Stimulated activated naive CD8-positive, alpha-beta T cell treated with anti-CD3 and anti-CD28 coated beads, Interleukin-15, Interleukin-2, amounts not matched to agents 100 ng/mL and 50 ng/mL, for 24 hours (primary cell): ENCODE data around the gene CD177.
"Not testable (repeated sequence)": the region's sequence is repeated elsewhere in the genome, so short reads cannot be mapped to it uniquely, and the experiment has no call there.

Source experiments
- H3K27ac Mint-ChIP-seq: one replicate; pipeline ENCODE4 v1.8.0; 2021; ENCODE audit warnings: mild to moderate bottlenecking, mixed read lengths
- H3K27me3 Mint-ChIP-seq: one replicate; pipeline ENCODE4 v1.8.0; 2021; ENCODE audit warnings: mixed read lengths
- H3K36me3 Mint-ChIP-seq: one replicate; pipeline ENCODE4 v1.8.0; 2021; ENCODE audit warnings: low read depth, mixed read lengths
- H3K4me1 Mint-ChIP-seq: one replicate; pipeline ENCODE4 v1.8.0; 2021; ENCODE audit warnings: low read depth, mixed read lengths
- H3K4me3 Mint-ChIP-seq: one replicate; pipeline ENCODE4 v1.8.0; 2021; ENCODE audit warnings: mild to moderate bottlenecking, mixed read lengths
- H3K9me3 Mint-ChIP-seq: one replicate; pipeline ENCODE4 v1.8.0; 2021; ENCODE audit warnings: mixed read lengths

Gene CD177

GRCh38 chr19:43390903-43391551 lies 37.5 kb downstream of the CD177 start:
- not testable (repeated sequence) for H3K27ac Mint-ChIP-seq, H3K4me3 Mint-ChIP-seq, H3K9me3 Mint-ChIP-seq, H3K36me3 Mint-ChIP-seq, H3K4me1 Mint-ChIP-seq
- peaks cover 18% of the 10 kb centered on the region for H3K27me3 Mint-ChIP-seq

- H3K36me3 Mint-ChIP-seq, H3K4me1 Mint-ChIP-seq, H3K4me3 Mint-ChIP-seq, H3K27ac Mint-ChIP-seq, H3K9me3 Mint-ChIP-seq: not testable (repeated sequence)
- H3K27me3 Mint-ChIP-seq, result peaks cover 18% of the 10 kb centered on the region
Observed at GRCh38 chr19:43391552-43391935, 38.1 kb downstream of the CD177 start.

- H3K27me3 Mint-ChIP-seq, result peaks cover 18% of the 10 kb centered on the region
- H3K36me3 Mint-ChIP-seq, H3K4me1 Mint-ChIP-seq, H3K27ac Mint-ChIP-seq, H3K4me3 Mint-ChIP-seq, H3K9me3 Mint-ChIP-seq: not testable (repeated sequence)
Observed at GRCh38 chr19:43393501-43393900, 40.0 kb downstream of the CD177 start.

GRCh38 chr19:43395561-43395960 lies 42.1 kb downstream of the CD177 start:
- peaks cover 21% of the 10 kb centered on the region for H3K27me3 Mint-ChIP-seq
- no peak overlapping the region for H3K4me3 Mint-ChIP-seq
- no peaks in the 10 kb centered on the region for H3K36me3 Mint-ChIP-seq
- H3K4me1 Mint-ChIP-seq, result no peaks in the 10 kb centered on the region
- no peak overlapping the region for H3K27ac Mint-ChIP-seq
- H3K9me3 Mint-ChIP-seq, result no peaks in the 10 kb centered on the region

GRCh38 chr19:43406297-43406696 lies 52.8 kb downstream of the CD177 start:
- H3K9me3 Mint-ChIP-seq, result no peaks in the 10 kb centered on the region
- peaks cover 8% of the 10 kb centered on the region for H3K27me3 Mint-ChIP-seq
- H3K4me1 Mint-ChIP-seq, result no peaks in the 10 kb centered on the region
- no peak overlapping the region for H3K4me3 Mint-ChIP-seq
- H3K27ac Mint-ChIP-seq, result no peak overlapping the region
- H3K36me3 Mint-ChIP-seq, result no peaks in the 10 kb centered on the region

GRCh38 chr19:43407416-43408005 lies 54.0 kb downstream of the CD177 start:
- Mint-ChIP-seq H3K27ac (no peak overlapping the region), H3K4me1 (no peaks in the 10 kb centered on the region)

GRCh38 chr19:43408043-43408442 lies 54.6 kb downstream of the CD177 start:
- no peak overlapping the region for H3K4me3 Mint-ChIP-seq
- H3K4me1 Mint-ChIP-seq, result no peaks in the 10 kb centered on the region
- H3K9me3 Mint-ChIP-seq, result no peaks in the 10 kb centered on the region
- no peak overlapping the region for H3K27ac Mint-ChIP-seq
- no peaks in the 10 kb centered on the region for H3K36me3 Mint-ChIP-seq
- H3K27me3 Mint-ChIP-seq, result peaks cover 3% of the 10 kb centered on the region

More at GRCh38 chr19:43407416-43408005, 54.0 kb downstream of the CD177 start:
- Mint-ChIP-seq H3K4me3 (no peak overlapping the region), H3K9me3 (no peaks in the 10 kb centered on the region), H3K36me3 (no peaks in the 10 kb centered on the region), H3K27me3 (peaks cover 3% of the 10 kb centered on the region)

- H3K27me3 Mint-ChIP-seq, result peaks cover 3% of the 10 kb centered on the region
Observed at GRCh38 chr19:43409415-43409814, 55.9 kb downstream of the CD177 start.

GRCh38 chr19:43412441-43412840 lies 59.0 kb downstream of the CD177 start:
- H3K36me3 Mint-ChIP-seq, result no peaks in the 10 kb centered on the region
- no peak overlapping the region for H3K4me3 Mint-ChIP-seq
- no peaks in the 10 kb centered on the region for H3K27me3 Mint-ChIP-seq
- no peaks in the 10 kb centered on the region for H3K9me3 Mint-ChIP-seq
- H3K27ac Mint-ChIP-seq, result no peak overlapping the region
- no peaks in the 10 kb centered on the region for H3K4me1 Mint-ChIP-seq

More at GRCh38 chr19:43409415-43409814, 55.9 kb downstream of the CD177 start:
- Mint-ChIP-seq H3K9me3 (no peaks in the 10 kb centered on the region), H3K36me3 (no peaks in the 10 kb centered on the region), H3K4me1 (no peaks in the 10 kb centered on the region), H3K27ac (no peak overlapping the region), H3K4me3 (no peak overlapping the region)
